Endothelial cell of umbilical vein (primary cell): ENCODE results near the gene SERGEF.

Source experiments
- JUN ChIP-seq: IDR thresholded peaks from 2 replicates; pipeline ENCODE4 v1.6.1; 2011; ENCODE audit warnings: borderline replicate concordance, low read depth; ENCODE audit not compliant: insufficient read length, insufficient read depth
- POLR2A ChIP-seq: IDR thresholded peaks from 2 replicates; pipeline ENCODE4 v1.6.1; 2012; ENCODE audit warnings: low read depth, mild to moderate bottlenecking, control low read depth, low read length

- TF ChIP-seq POLR2A (no peak), JUN (no peak)
Measured at GRCh38 chr11:17766073-17766359, 246.8 kb downstream of the SERGEF start.
